CD4-positive, CD25-positive, alpha-beta regulatory T cell (primary cell): ENCODE data around the gene DAAM1. TPM values are rescaled to one million over a fixed set of nuclear protein-coding genes. Genes with fewer than 3 reads are reported as not detected.

Experiments used
- ATAC-seq, 2 donors: fragments of 150-1000 bp; cut with Tn5 transposase; one replicate each; pipeline ENCODE4 v1.10.0; 2021; ENCODE audit warnings: low read depth in 2 of 2, moderate number of reproducible peaks in 2 of 2, moderate library complexity in 1 of 2
- DNase-seq, 3 donors: peaks; one replicate each; pipeline versions ENCODE4 v3.0.0 to v3.0.0-alpha.2; 2012 to 2022; ENCODE audit warnings: mixed read lengths in 1 of 3
- H3K27ac ChIP-seq: one replicate; pipeline ENCODE4 v1.7.0; 2013; ENCODE audit warnings: mild to moderate bottlenecking, low read length; ENCODE audit not compliant: insufficient read depth, poor library complexity, severe bottlenecking
- H3K27me3 ChIP-seq: one replicate; pipeline ENCODE4 v1.7.0; 2013; ENCODE audit warnings: low read length; ENCODE audit not compliant: control insufficient read depth, insufficient read depth
- H3K36me3 ChIP-seq: one replicate; pipeline ENCODE4 v1.7.0; 2013; ENCODE audit warnings: mild to moderate bottlenecking, low read length, moderate library complexity; ENCODE audit not compliant: control insufficient read depth, insufficient read depth
- H3K4me1 ChIP-seq: 2 replicates; pipeline ENCODE4 v1.7.0; 2013; ENCODE audit warnings: mild to moderate bottlenecking, low read length; ENCODE audit not compliant: insufficient read depth, control insufficient read depth, poor library complexity, severe bottlenecking
- H3K4me3 ChIP-seq: one replicate; pipeline ENCODE4 v1.7.0; 2013; ENCODE audit warnings: low read depth, mild to moderate bottlenecking, low read length, moderate library complexity
- H3K9me3 ChIP-seq, 2 experiments: 1 replicate in 1 of 2; 2 replicates in 1 of 2; pipeline ENCODE4 v1.7.0; 2013; ENCODE audit warnings: low read length in 2 of 2, mild to moderate bottlenecking in 1 of 2, moderate library complexity in 1 of 2; ENCODE audit not compliant: control insufficient read depth in 2 of 2
- H3K27ac Mint-ChIP-seq, 3 donors: one replicate each; pipeline ENCODE4 v1.8.0; 2020 to 2022; ENCODE audit warnings: mild to moderate bottlenecking in 3 of 3, mixed read lengths in 3 of 3, moderate library complexity in 2 of 3
- H3K27me3 Mint-ChIP-seq: one replicate; pipeline ENCODE4 v1.8.0; 2022; ENCODE audit warnings: mild to moderate bottlenecking, mixed read lengths
- H3K36me3 Mint-ChIP-seq: one replicate; pipeline ENCODE4 v1.8.0; 2020; ENCODE audit warnings: mixed read lengths
- H3K4me1 Mint-ChIP-seq, 4 donors: one replicate each; pipeline ENCODE4 v1.8.0; 2020 to 2022; ENCODE audit warnings: mixed read lengths in 4 of 4, mild to moderate bottlenecking in 1 of 4
- H3K4me3 Mint-ChIP-seq, 4 donors: one replicate each; pipeline ENCODE4 v1.8.0; 2020 to 2022; ENCODE audit warnings: mild to moderate bottlenecking in 4 of 4, mixed read lengths in 4 of 4, moderate library complexity in 3 of 4
- H3K9me3 Mint-ChIP-seq, 7 donors: one replicate each; pipeline ENCODE4 v1.8.0; 2020 to 2022; ENCODE audit warnings: mixed read lengths in 7 of 7, mild to moderate bottlenecking in 3 of 7, moderate library complexity in 2 of 7
- polyA plus RNA-seq, 4 donors: library from polyadenylated mRNA; unstranded; fragments of 300-500 nt; fragmentation: Illumina TruSeq; gene quantifications; one replicate each; pipeline ENCODE4 v1.2.3, GENCODE V29; 2021
- total RNA-seq: library from RNA; stranded (reverse); gene quantifications from one replicate; pipeline ENCODE4 v1.2.3, GENCODE V29; 2022

The DAAM1 gene
- total and polyA plus RNA-seq, 5 donors from 2014 or later, result 6.1 to 36.5 (median 11.2) TPM

DNA sequence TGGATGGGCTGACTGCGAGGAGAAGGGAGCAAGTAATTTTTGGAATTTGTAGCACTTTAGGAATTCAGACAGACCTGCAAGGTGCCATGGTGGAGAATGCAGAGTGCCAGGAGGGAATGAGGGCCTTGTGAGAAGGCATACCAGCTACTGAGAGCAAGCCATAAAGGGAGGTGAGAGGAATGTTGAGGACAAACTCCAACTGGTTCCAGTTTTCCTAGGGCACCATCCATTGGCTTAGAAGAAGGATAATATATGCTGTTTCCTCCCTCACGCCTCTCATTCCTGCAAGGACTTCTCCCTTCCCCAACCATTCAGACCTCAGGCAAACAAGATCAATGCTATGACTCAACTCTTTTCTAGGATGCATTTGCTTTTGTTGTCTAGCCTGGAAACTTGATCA is 11.2 kb upstream of the DAAM1 start:
- Histone ChIP-seq H3K9me3 (no peaks in the 10 kb centered on the region), H3K27ac (no peak overlapping the region), H3K36me3 (no peaks in the 10 kb centered on the region), H3K4me3 (no peak overlapping the region), H3K4me1 (no peaks in the 10 kb centered on the region), H3K27me3 (peaks cover 25% of the 10 kb centered on the region)
- DNase-seq (no peak), ATAC-seq (no peak)
- Mint-ChIP-seq H3K27ac (no peak overlapping the region), H3K9me3 (no peaks in the 10 kb centered on the region), H3K36me3 (no peaks in the 10 kb centered on the region), H3K27me3 (peaks cover 27% of the 10 kb centered on the region), H3K4me3 (no peak overlapping the region), H3K4me1 (no peaks in the 10 kb centered on the region)

DNA sequence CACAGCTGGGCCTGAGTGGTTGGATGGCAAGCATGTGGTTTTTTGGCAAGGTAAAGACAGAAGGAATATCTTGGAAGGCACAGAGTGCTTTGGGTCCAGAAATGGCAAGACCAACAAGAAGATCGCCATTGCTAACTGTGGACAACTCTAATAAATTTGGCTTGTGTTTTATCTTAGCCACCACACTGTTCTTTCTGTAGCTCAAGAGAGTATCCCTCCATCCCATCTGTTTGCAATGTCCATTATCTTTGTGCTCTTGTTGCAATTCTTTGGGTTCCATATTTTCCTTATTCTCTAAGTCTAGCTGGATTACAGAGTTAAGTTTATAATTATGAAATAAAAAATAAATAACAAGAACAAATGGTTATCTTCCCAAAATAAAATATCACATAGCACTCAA is 6.7 kb upstream of the DAAM1 start:
- H3K36me3 ChIP-seq, result no peaks in the 10 kb centered on the region
- H3K27ac ChIP-seq, result no peak overlapping the region
- H3K4me1 Mint-ChIP-seq, result peaks cover 0 to 1% (median 0%) of the 10 kb centered on the region in 4 donors
- no peaks in the 10 kb centered on the region for H3K9me3 ChIP-seq
- no peak overlapping the region for H3K27ac Mint-ChIP-seq
- H3K4me1 ChIP-seq, result no peaks in the 10 kb centered on the region
- no peak for DNase-seq
- H3K4me3 Mint-ChIP-seq, result no peak overlapping the region
- peaks cover 53% of the 10 kb centered on the region for H3K27me3 ChIP-seq
- no peaks in the 10 kb centered on the region for H3K9me3 Mint-ChIP-seq
- no peak overlapping the region for H3K4me3 ChIP-seq
- H3K36me3 Mint-ChIP-seq, result no peaks in the 10 kb centered on the region
- ATAC-seq, result no peak
- H3K27me3 Mint-ChIP-seq, result peaks cover 55% of the 10 kb centered on the region

DNA sequence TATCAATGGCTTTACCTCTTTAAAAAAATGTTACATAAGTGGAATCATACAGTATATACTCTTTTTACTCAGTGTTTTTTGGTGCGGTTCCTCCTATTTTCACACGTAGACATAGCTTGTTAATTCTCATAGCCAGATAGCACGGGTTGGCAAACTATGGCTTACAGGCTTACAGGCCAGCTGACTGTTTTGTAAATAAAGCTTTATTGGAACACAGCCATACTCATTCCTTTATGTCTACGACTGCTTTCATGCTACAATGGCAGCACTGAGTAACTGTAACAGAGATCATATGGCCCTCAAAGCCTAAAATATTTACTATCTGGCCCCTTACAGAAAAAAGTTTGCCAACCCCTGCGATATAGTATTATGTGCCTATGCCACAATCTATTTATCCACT is 5.8 kb upstream of the DAAM1 start:
- Histone ChIP-seq H3K4me3 (no peak overlapping the region), H3K27me3 (peaks cover 52% of the 10 kb centered on the region), H3K36me3 (no peaks in the 10 kb centered on the region), H3K9me3 (no peaks in the 10 kb centered on the region), H3K27ac (no peak overlapping the region), H3K4me1 (peaks cover 3% of the 10 kb centered on the region)
- Mint-ChIP-seq H3K36me3 (no peaks in the 10 kb centered on the region), H3K9me3 (no peaks in the 10 kb centered on the region), H3K4me1 (peaks cover 0 to 9% (median 4%) of the 10 kb centered on the region in 4 donors), H3K4me3 (no peak overlapping the region), H3K27me3 (peaks cover 58% of the 10 kb centered on the region), H3K27ac (no peak overlapping the region)
- ATAC-seq (no peak), DNase-seq (no peak)

- Histone ChIP-seq H3K4me1 (peaks cover 8% of the 10 kb centered on the region), H3K4me3 (no peak overlapping the region), H3K27ac (no peak overlapping the region), H3K27me3 (peaks cover 50% of the 10 kb centered on the region), H3K9me3 (no peaks in the 10 kb centered on the region), H3K36me3 (no peaks in the 10 kb centered on the region)
- no peak overlapping the region for H3K4me3 Mint-ChIP-seq
- H3K9me3 Mint-ChIP-seq, result no peaks in the 10 kb centered on the region
- peaks cover 58% of the 10 kb centered on the region for H3K27me3 Mint-ChIP-seq
- ATAC-seq (no peak), DNase-seq (no peak)
- no peak overlapping the region for H3K27ac Mint-ChIP-seq
- H3K36me3 Mint-ChIP-seq, result no peaks in the 10 kb centered on the region
- H3K4me1 Mint-ChIP-seq, result peaks cover 0 to 10% (median 5%) of the 10 kb centered on the region in 4 donors
These were observed 5.3 kb upstream of the DAAM1 start for GRCh38 chr14:59183150-59183549.

GRCh38 chr14:59184396-59184795 is 4.1 kb upstream of the DAAM1 start:
- DNase-seq (no peak), ATAC-seq (no peak)
- H3K36me3 Mint-ChIP-seq, result no peaks in the 10 kb centered on the region
- Histone ChIP-seq H3K4me3 (no peak overlapping the region), H3K9me3 (no peaks in the 10 kb centered on the region), H3K36me3 (no peaks in the 10 kb centered on the region), H3K4me1 (peaks cover 11% of the 10 kb centered on the region), H3K27me3 (peaks cover 43% of the 10 kb centered on the region), H3K27ac (no peak overlapping the region)
- no peaks in the 10 kb centered on the region for H3K9me3 Mint-ChIP-seq
- no peak overlapping the region for H3K4me3 Mint-ChIP-seq
- H3K4me1 Mint-ChIP-seq, result peaks cover 0 to 11% (median 5%) of the 10 kb centered on the region in 4 donors
- H3K27ac Mint-ChIP-seq, result no peak overlapping the region
- H3K27me3 Mint-ChIP-seq, result peaks cover 55% of the 10 kb centered on the region

GRCh38 chr14:59185676-59186075 is 2.8 kb upstream of the DAAM1 start:
- DNase-seq (no peak), ATAC-seq (no peak)
- Histone ChIP-seq H3K4me3 (no peak overlapping the region), H3K36me3 (no peaks in the 10 kb centered on the region), H3K4me1 (peaks cover 24% of the 10 kb centered on the region), H3K27me3 (peaks cover 39% of the 10 kb centered on the region), H3K9me3 (no peaks in the 10 kb centered on the region), H3K27ac (no peak overlapping the region)
- H3K27ac Mint-ChIP-seq, result no peak overlapping the region
- H3K27me3 Mint-ChIP-seq, result peaks cover 54% of the 10 kb centered on the region
- no peaks in the 10 kb centered on the region for H3K36me3 Mint-ChIP-seq
- H3K4me3 Mint-ChIP-seq, result peak overlapping the region in 1 of 4 donors; percentile 90
- H3K4me1 Mint-ChIP-seq, result peaks cover 0 to 23% (median 15%) of the 10 kb centered on the region in 4 donors
- H3K9me3 Mint-ChIP-seq, result no peaks in the 10 kb centered on the region

- H3K4me3 Mint-ChIP-seq, result peak overlapping the region in 3 of 4 donors; percentile 17 to 98 (median 90)
- H3K4me1 ChIP-seq, result peaks cover 25% of the 10 kb centered on the region
- no peak overlapping the region for H3K4me3 ChIP-seq
- no peak overlapping the region for H3K27ac Mint-ChIP-seq
- H3K27me3 ChIP-seq, result peaks cover 36% of the 10 kb centered on the region
- ATAC-seq, result no peak
- no peak for DNase-seq
- H3K27ac ChIP-seq, result no peak overlapping the region
- H3K9me3 ChIP-seq, result no peaks in the 10 kb centered on the region
- no peaks in the 10 kb centered on the region for H3K9me3 Mint-ChIP-seq
- H3K36me3 ChIP-seq, result no peaks in the 10 kb centered on the region
- H3K27me3 Mint-ChIP-seq, result peaks cover 48% of the 10 kb centered on the region
- no peaks in the 10 kb centered on the region for H3K36me3 Mint-ChIP-seq
- peaks cover 0 to 24% (median 17%) of the 10 kb centered on the region in 4 donors for H3K4me1 Mint-ChIP-seq
These were observed 2.2 kb upstream of the DAAM1 start for GRCh38 chr14:59186306-59186705.

DNA sequence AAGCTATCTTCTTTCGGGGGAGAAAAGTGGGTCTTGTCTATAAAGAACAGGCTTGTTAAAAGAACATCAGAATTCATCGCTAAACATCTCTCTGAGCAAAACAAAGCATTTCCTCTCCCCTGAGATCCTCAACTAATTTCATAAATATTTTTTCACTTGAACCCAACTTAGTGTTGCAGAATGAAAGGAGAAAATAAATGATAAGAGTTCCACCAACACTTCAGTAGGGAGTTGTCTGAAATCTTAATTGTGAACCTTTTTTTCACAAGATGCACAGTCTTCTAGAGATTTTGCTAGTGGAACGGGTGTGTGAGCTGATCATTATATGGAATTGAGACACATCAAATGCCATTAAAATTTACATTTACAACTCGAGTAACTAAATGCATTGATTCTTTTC is 1.3 kb upstream of the DAAM1 start:
- Mint-ChIP-seq H3K27me3 (peaks cover 45% of the 10 kb centered on the region), H3K9me3 (no peaks in the 10 kb centered on the region), H3K4me1 (peaks cover 0 to 31% (median 21%) of the 10 kb centered on the region in 4 donors), H3K27ac (peak overlapping the region in 1 of 3 donors; percentile 98), H3K36me3 (no peaks in the 10 kb centered on the region), H3K4me3 (peak overlapping the region; percentile 90 to 99 (median 98))
- H3K4me1 ChIP-seq, result peaks cover 25% of the 10 kb centered on the region
- DNase-seq, result no peak
- H3K27ac ChIP-seq, result no peak overlapping the region
- no peaks in the 10 kb centered on the region for H3K9me3 ChIP-seq
- H3K4me3 ChIP-seq, result peak overlapping the region; percentile 91
- no peaks in the 10 kb centered on the region for H3K36me3 ChIP-seq
- H3K27me3 ChIP-seq, result peaks cover 32% of the 10 kb centered on the region
- ATAC-seq, result no peak
